Measurements from ENCODE around the gene CACNA1C.

The CACNA1C gene

GRCh38 chr12:2638273-2639019, 585.7 kb downstream of the CACNA1C start:
- peaks cover 18% of the 10 kb centered on the region for H3K4me1 ChIP-seq (ENCODE audit: control insufficient read depth, insufficient read depth, low read length)
- no peak overlapping the region for H3K4me3 ChIP-seq (ENCODE audit: low read length)
- H3K9me3 ChIP-seq (ENCODE audit: control insufficient read depth, low read length): no peaks in the 10 kb centered on the region
- no peaks in the 10 kb centered on the region for H3K27me3 ChIP-seq (replicated peaks; ENCODE audit: control insufficient read depth, insufficient read depth, low read length)
- H3K36me3 ChIP-seq (ENCODE audit: control insufficient read depth, insufficient read depth, low read length, severe bottlenecking): peaks cover 4% of the 10 kb centered on the region
- DNase-seq (ENCODE audit: low read depth): no peak
- H3K9ac ChIP-seq (ENCODE audit: low read length): no peak overlapping the region

GRCh38 chr12:2639020-2639298, 586.2 kb downstream of the CACNA1C start:
- peaks cover 18% of the 10 kb centered on the region for H3K4me1 ChIP-seq (ENCODE audit: control insufficient read depth, insufficient read depth, low read length)

GRCh38 chr12:2640281-2640680, 587.5 kb downstream of the CACNA1C start:
- peak; percentile 52 for DNase-seq (ENCODE audit: low read depth)
- H3K4me3 ChIP-seq (ENCODE audit: low read length): no peak overlapping the region
- no peaks in the 10 kb centered on the region for H3K9me3 ChIP-seq (ENCODE audit: control insufficient read depth, low read length)
- peak overlapping the region; percentile 80 for H3K9ac ChIP-seq (ENCODE audit: low read length)
- peaks cover 18% of the 10 kb centered on the region for H3K4me1 ChIP-seq (ENCODE audit: control insufficient read depth, insufficient read depth, low read length)
- no peaks in the 10 kb centered on the region for H3K27me3 ChIP-seq (replicated peaks; ENCODE audit: control insufficient read depth, insufficient read depth, low read length)
- peaks cover 4% of the 10 kb centered on the region for H3K36me3 ChIP-seq (ENCODE audit: control insufficient read depth, insufficient read depth, low read length, severe bottlenecking)

More at GRCh38 chr12:2639020-2639298, 586.2 kb downstream of the CACNA1C start:
- DNase-seq (ENCODE audit: low read depth): no peak
- Histone ChIP-seq H3K4me3 (ENCODE audit: low read length) (no peak overlapping the region), H3K9ac (ENCODE audit: low read length) (no peak overlapping the region), H3K36me3 (ENCODE audit: control insufficient read depth, insufficient read depth, low read length, severe bottlenecking) (peaks cover 4% of the 10 kb centered on the region), H3K9me3 (ENCODE audit: control insufficient read depth, low read length) (no peaks in the 10 kb centered on the region), H3K27me3 (replicated peaks; ENCODE audit: control insufficient read depth, insufficient read depth, low read length) (no peaks in the 10 kb centered on the region)

- peaks cover 4% of the 10 kb centered on the region for H3K36me3 ChIP-seq (ENCODE audit: control insufficient read depth, insufficient read depth, low read length, severe bottlenecking)
- H3K27me3 ChIP-seq (replicated peaks; ENCODE audit: control insufficient read depth, insufficient read depth, low read length): no peaks in the 10 kb centered on the region
- H3K9ac ChIP-seq (ENCODE audit: low read length): peak overlapping the region; percentile 80
- peaks cover 18% of the 10 kb centered on the region for H3K4me1 ChIP-seq (ENCODE audit: control insufficient read depth, insufficient read depth, low read length)
- H3K9me3 ChIP-seq (ENCODE audit: control insufficient read depth, low read length): no peaks in the 10 kb centered on the region
- no peak overlapping the region for H3K4me3 ChIP-seq (ENCODE audit: low read length)
- peak; percentile 91 for DNase-seq (ENCODE audit: low read depth)
Observed at GRCh38 chr12:2640709-2641108, 587.9 kb downstream of the CACNA1C start.

- peaks cover 18% of the 10 kb centered on the region for H3K4me1 ChIP-seq (ENCODE audit: control insufficient read depth, insufficient read depth, low read length)
- peaks cover 4% of the 10 kb centered on the region for H3K36me3 ChIP-seq (ENCODE audit: control insufficient read depth, insufficient read depth, low read length, severe bottlenecking)
- peak overlapping the region; percentile 80 for H3K9ac ChIP-seq (ENCODE audit: low read length)
- peak; percentile 24 for DNase-seq (ENCODE audit: low read depth)
- H3K27me3 ChIP-seq (replicated peaks; ENCODE audit: control insufficient read depth, insufficient read depth, low read length): no peaks in the 10 kb centered on the region
- no peak overlapping the region for H3K4me3 ChIP-seq (ENCODE audit: low read length)
- H3K9me3 ChIP-seq (ENCODE audit: control insufficient read depth, low read length): no peaks in the 10 kb centered on the region
Observed at GRCh38 chr12:2641207-2641606, 588.4 kb downstream of the CACNA1C start.

GRCh38 chr12:2641761-2642160, 589.0 kb downstream of the CACNA1C start:
- no peaks in the 10 kb centered on the region for H3K27me3 ChIP-seq (replicated peaks; ENCODE audit: control insufficient read depth, insufficient read depth, low read length)
- H3K4me3 ChIP-seq (ENCODE audit: low read length): no peak overlapping the region
- H3K4me1 ChIP-seq (ENCODE audit: control insufficient read depth, insufficient read depth, low read length): peaks cover 18% of the 10 kb centered on the region
- no peak overlapping the region for H3K9ac ChIP-seq (ENCODE audit: low read length)
- H3K9me3 ChIP-seq (ENCODE audit: control insufficient read depth, low read length): no peaks in the 10 kb centered on the region
- DNase-seq (ENCODE audit: low read depth): no peak
- peaks cover 3% of the 10 kb centered on the region for H3K36me3 ChIP-seq (ENCODE audit: control insufficient read depth, insufficient read depth, low read length, severe bottlenecking)

GRCh38 chr12:2642176-2642892, 589.5 kb downstream of the CACNA1C start:
- Histone ChIP-seq H3K4me3 (ENCODE audit: low read length) (no peak overlapping the region), H3K27me3 (replicated peaks; ENCODE audit: control insufficient read depth, insufficient read depth, low read length) (no peaks in the 10 kb centered on the region)
- no peak for DNase-seq (ENCODE audit: low read depth)

GRCh38 chr12:2642896-2643425, 590.2 kb downstream of the CACNA1C start:
- Histone ChIP-seq H3K9ac (ENCODE audit: low read length) (no peak overlapping the region), H3K9me3 (ENCODE audit: control insufficient read depth, low read length) (no peaks in the 10 kb centered on the region), H3K4me3 (ENCODE audit: low read length) (no peak overlapping the region), H3K36me3 (ENCODE audit: control insufficient read depth, insufficient read depth, low read length, severe bottlenecking) (no peaks in the 10 kb centered on the region), H3K4me1 (ENCODE audit: control insufficient read depth, insufficient read depth, low read length) (peaks cover 18% of the 10 kb centered on the region), H3K27me3 (replicated peaks; ENCODE audit: control insufficient read depth, insufficient read depth, low read length) (no peaks in the 10 kb centered on the region)
- DNase-seq (ENCODE audit: low read depth): no peak

More at GRCh38 chr12:2642176-2642892, 589.5 kb downstream of the CACNA1C start:
- Histone ChIP-seq H3K36me3 (ENCODE audit: control insufficient read depth, insufficient read depth, low read length, severe bottlenecking) (no peaks in the 10 kb centered on the region), H3K4me1 (ENCODE audit: control insufficient read depth, insufficient read depth, low read length) (peaks cover 18% of the 10 kb centered on the region), H3K9me3 (ENCODE audit: control insufficient read depth, low read length) (no peaks in the 10 kb centered on the region), H3K9ac (ENCODE audit: low read length) (no peak overlapping the region)

GRCh38 chr12:2643576-2644135, 590.9 kb downstream of the CACNA1C start:
- no peak for DNase-seq (ENCODE audit: low read depth)
- Histone ChIP-seq H3K27me3 (replicated peaks; ENCODE audit: control insufficient read depth, insufficient read depth, low read length) (no peaks in the 10 kb centered on the region), H3K4me1 (ENCODE audit: control insufficient read depth, insufficient read depth, low read length) (peaks cover 18% of the 10 kb centered on the region), H3K4me3 (ENCODE audit: low read length) (no peak overlapping the region), H3K9ac (ENCODE audit: low read length) (no peak overlapping the region), H3K36me3 (ENCODE audit: control insufficient read depth, insufficient read depth, low read length, severe bottlenecking) (no peaks in the 10 kb centered on the region), H3K9me3 (ENCODE audit: control insufficient read depth, low read length) (no peaks in the 10 kb centered on the region)

GRCh38 chr12:2644683-2645405, 592.1 kb downstream of the CACNA1C start:
- Histone ChIP-seq H3K27me3 (replicated peaks; ENCODE audit: control insufficient read depth, insufficient read depth, low read length) (no peaks in the 10 kb centered on the region), H3K36me3 (ENCODE audit: control insufficient read depth, insufficient read depth, low read length, severe bottlenecking) (no peaks in the 10 kb centered on the region), H3K9me3 (ENCODE audit: control insufficient read depth, low read length) (no peaks in the 10 kb centered on the region), H3K4me1 (ENCODE audit: control insufficient read depth, insufficient read depth, low read length) (peaks cover 16% of the 10 kb centered on the region), H3K4me3 (ENCODE audit: low read length) (no peak overlapping the region), H3K9ac (ENCODE audit: low read length) (no peak overlapping the region)
- DNase-seq (ENCODE audit: low read depth): no peak

- H3K27me3 ChIP-seq (replicated peaks; ENCODE audit: control insufficient read depth, insufficient read depth, low read length): no peaks in the 10 kb centered on the region
- H3K9me3 ChIP-seq (ENCODE audit: control insufficient read depth, low read length): no peaks in the 10 kb centered on the region
- no peak overlapping the region for H3K4me3 ChIP-seq (ENCODE audit: low read length)
- peaks cover 10% of the 10 kb centered on the region for H3K4me1 ChIP-seq (ENCODE audit: control insufficient read depth, insufficient read depth, low read length)
- no peak overlapping the region for H3K9ac ChIP-seq (ENCODE audit: low read length)
- DNase-seq (ENCODE audit: low read depth): no peak
- no peaks in the 10 kb centered on the region for H3K36me3 ChIP-seq (ENCODE audit: control insufficient read depth, insufficient read depth, low read length, severe bottlenecking)
Observed at GRCh38 chr12:2645460-2645859, 592.7 kb downstream of the CACNA1C start.
